RWPE1 (cell line): ENCODE measurements around the gene MNT.

Source experiments
- CTCF ChIA-PET: fragments of 350-600 bp; sonication (Branson Sonifier 250); formaldehyde crosslinking; extraction: SDS; loops from one replicate; lab custom pipeline; 2021; lab: Yijun Ruan, JAX
- POLR2A ChIA-PET: fragments of 400-600 bp; formaldehyde crosslinking; extraction: SDS; loops from one replicate; lab custom pipeline; 2020; ENCODE audit warnings: antibody characterized with exemption; ENCODE audit not compliant: low non-redundant PET; lab: Yijun Ruan, JAX
- DNase-seq: peaks from one replicate; pipeline ENCODE4 v3.0.0; 2012; ENCODE audit warnings: low spot score
- H3K27ac ChIP-seq: fragments of 450-650 bp; 2 replicates; pipeline ENCODE4 v1.5.1; 2017
- CTCF ChIP-seq: fragments of 450-650 bp; conservative IDR thresholded peaks from 2 replicates; pipeline ENCODE4 v1.5.1; 2017; ENCODE audit warnings: low read depth, mild to moderate bottlenecking

MNT gene

GRCh38 chr17:2335726-2336214 is 65.1 kb downstream of the MNT start:
- no peak for TF ChIP-seq CTCF
- ChIA-PET POLR2A (interaction anchor here (0.5 to 1.3 kb wide), 6 partner anchors 12 to 420 kb away, joined by 3 to 5 read pairs (median 4); partner anchors contain the start of genes SMG6 and SRR), CTCF (interaction anchor here (0.6 to 2.1 kb wide), 4 partner anchors 17 to 61 kb away, joined by 3 to 9 read pairs (median 6); no protein-coding TSS in a partner anchor)
- H3K27ac ChIP-seq, result peak overlapping the region; percentile 89
- peak; percentile 20 for DNase-seq
